LNCaP clone FGC (cell line): ENCODE results near the gene CHD3.

Experiments
- DNase-seq: peaks from one replicate; pipeline ENCODE4 v3.0.0-alpha.2; 2011; ENCODE audit warnings: low read depth
- H3K4me3 ChIP-seq: 2 replicates; pipeline ENCODE4 v1.5.1; 2011; ENCODE audit warnings: mild to moderate bottlenecking, low read depth, low read length, control low read depth
- TF ChIP-seq, protein P1 (sequence below): IDR thresholded peaks from 2 replicates; pipeline ENCODE4 v1.5.1; 2012; ENCODE audit warnings: mild to moderate bottlenecking; ENCODE audit not compliant: control insufficient read depth, insufficient read depth; ENCODE audit errors: extremely low read depth

The CHD3 gene

GRCh38 chr17:7910281-7910680, 21.7 kb downstream of the CHD3 start:
- no peak overlapping the region for H3K4me3 ChIP-seq
- DNase-seq, result no peak
- TF ChIP-seq, protein P1, sequence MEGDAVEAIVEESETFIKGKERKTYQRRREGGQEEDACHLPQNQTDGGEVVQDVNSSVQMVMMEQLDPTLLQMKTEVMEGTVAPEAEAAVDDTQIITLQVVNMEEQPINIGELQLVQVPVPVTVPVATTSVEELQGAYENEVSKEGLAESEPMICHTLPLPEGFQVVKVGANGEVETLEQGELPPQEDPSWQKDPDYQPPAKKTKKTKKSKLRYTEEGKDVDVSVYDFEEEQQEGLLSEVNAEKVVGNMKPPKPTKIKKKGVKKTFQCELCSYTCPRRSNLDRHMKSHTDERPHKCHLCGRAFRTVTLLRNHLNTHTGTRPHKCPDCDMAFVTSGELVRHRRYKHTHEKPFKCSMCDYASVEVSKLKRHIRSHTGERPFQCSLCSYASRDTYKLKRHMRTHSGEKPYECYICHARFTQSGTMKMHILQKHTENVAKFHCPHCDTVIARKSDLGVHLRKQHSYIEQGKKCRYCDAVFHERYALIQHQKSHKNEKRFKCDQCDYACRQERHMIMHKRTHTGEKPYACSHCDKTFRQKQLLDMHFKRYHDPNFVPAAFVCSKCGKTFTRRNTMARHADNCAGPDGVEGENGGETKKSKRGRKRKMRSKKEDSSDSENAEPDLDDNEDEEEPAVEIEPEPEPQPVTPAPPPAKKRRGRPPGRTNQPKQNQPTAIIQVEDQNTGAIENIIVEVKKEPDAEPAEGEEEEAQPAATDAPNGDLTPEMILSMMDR, result no peak

- DNase-seq, result no peak
- no peak overlapping the region for H3K4me3 ChIP-seq
- TF ChIP-seq, protein P1, result no peak
Measured at GRCh38 chr17:7910711-7911110, 22.1 kb downstream of the CHD3 start.

DNA sequence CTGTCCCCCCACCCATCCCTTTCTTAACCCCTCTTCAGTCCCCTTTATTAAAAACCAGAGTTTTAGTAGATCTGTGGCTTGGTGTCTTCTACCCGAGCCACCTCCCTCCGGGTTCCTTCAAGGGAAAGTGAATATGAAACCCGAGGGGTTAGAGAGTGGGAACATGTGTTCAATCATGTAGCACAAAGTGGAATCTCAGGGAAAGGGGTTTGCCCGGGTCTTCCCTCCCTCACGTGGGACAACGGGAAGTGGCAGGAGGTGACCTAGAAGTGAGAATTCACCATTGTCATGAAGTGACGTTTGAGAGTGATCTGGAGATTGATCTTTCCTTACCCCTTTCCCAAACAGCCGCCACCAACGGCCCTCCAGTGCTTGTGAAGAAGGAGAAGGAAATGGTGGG, 22.5 kb downstream of the CHD3 start:
- TF ChIP-seq, protein P1, result no peak
- H3K4me3 ChIP-seq, result no peak overlapping the region
- no peak for DNase-seq

DNA sequence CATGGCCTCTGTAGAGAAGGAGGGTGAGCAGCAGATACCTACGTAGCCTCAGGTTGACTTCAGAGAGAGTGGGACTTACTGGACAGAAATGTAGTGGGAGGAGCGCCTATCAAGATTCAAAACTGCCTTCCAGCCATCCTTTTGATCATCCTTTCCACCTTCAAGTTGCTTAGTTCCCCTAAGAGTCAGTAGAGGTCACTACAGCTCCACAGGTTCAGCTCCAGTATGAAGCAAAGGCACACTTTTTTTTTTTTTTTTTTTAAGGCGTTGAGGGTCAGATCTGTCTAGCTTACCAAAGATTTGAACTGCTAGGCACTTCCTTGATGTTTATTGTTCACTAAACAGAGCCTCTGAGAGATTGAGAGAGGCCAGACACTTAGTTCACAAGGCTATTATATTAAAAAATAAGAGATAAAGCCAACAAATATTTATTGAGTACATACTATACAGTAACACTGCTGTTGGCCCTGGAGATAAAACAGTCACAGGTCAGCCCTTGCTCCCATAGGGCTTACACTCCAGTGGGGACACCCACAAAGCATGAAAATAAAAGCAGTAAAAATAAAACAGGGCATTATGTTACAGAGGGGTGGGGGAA, 24.4 kb downstream of the CHD3 start:
- H3K4me3 ChIP-seq, result no peak overlapping the region
- TF ChIP-seq, protein P1, result peak; percentile 76
- peak; percentile 78 for DNase-seq

- TF ChIP-seq, protein P1, result no peak
- peak; percentile 32 for DNase-seq
- H3K4me3 ChIP-seq, result peak overlapping the region; percentile 76
Measured at GRCh38 chr17:7915179-7915610, 26.6 kb downstream of the CHD3 start.

DNA sequence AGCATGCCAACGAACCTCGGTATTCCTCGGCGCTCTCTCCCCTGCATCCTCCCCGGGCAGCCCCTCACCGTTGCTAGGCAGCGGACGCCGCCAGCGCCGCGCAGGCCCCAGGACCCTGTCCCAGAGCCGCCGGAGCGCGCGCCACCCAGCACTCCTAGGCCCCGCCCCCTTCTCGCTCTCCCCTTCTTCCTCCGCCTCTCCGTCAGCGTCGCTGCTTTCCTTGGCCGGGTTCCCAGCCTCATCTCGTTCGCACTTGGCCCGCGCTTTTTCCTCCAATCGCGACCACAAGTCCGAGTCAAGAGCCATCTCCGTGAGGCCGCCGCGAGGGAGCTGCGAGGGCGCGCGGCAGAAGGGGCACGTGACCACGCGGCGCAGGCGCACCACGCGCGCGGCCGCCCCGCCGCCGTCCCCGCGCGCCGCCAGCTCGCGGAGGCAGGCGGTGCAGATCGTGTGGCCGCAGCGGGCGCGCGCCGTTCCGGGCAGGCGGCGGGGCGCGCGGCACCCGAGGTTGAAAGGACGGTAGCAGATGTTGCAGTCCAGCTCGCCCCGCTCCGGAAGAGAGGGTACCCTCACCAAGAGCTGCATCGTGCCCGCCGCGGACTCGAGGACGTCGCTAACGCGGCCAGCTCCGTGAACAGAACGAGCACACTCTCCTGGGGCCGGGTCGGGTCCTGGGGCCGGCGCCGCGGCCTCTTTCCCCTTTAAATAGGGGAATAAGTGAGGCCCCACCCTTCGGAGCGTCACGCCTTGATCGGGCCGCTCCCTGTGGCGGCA, 27.2 kb downstream of the CHD3 start, which contains the start of gene RNF227:
TSS of gene RNF227 (minus strand) at position 679 of the 774 bp plus-strand sequence. CDS start at position 585, 94 bp downstream.
- DNase-seq, result peak; percentile 91
- H3K4me3 ChIP-seq, result peak within 1 kb of the TSS; percentile 76

More for the DNA sequence above, 27.2 kb downstream of the CHD3 start, which contains the start of gene RNF227:
- TF ChIP-seq, protein P1, result no peak
